T-cell (primary cell): ENCODE data around the gene C17orf113. TPM values are rescaled to one million over a fixed set of nuclear protein-coding genes. Genes with fewer than 3 reads are reported as not detected.
A peak's percentile ranks its signal among the peaks of the same experiment; 100 is the strongest.

Source experiments
- ATAC-seq, 4 experiments: fragments of 200-7000 bp in 3 of 4; fragments of 150-1000 bp in 1 of 4; cut with Tn5 transposase; replicated peaks in 1 of 4; 1 replicate in 3 of 4; 2 replicates in 1 of 4; pipeline ENCODE4 v1.10.0; 2021; ENCODE audit warnings: moderate library complexity in 3 of 4, mild to moderate bottlenecking in 2 of 4, moderate number of reproducible peaks in 1 of 4
- CTCF ChIA-PET, 2 donors: fragments of 300-600 bp; sonication (Branson Sonifier 250); formaldehyde crosslinking; loops; one replicate each; lab custom pipeline; 2022; ENCODE audit warnings: antibody characterized with exemption in 2 of 2; lab: Charles Lee
- POLR2A ChIA-PET, 2 donors: fragments of 300-600 bp; sonication (Branson Sonifier 250); formaldehyde crosslinking; loops; one replicate each; lab custom pipeline; 2022; ENCODE audit warnings: antibody characterized with exemption in 2 of 2; lab: Charles Lee
- DNase-seq, 35 experiments: peaks; one replicate each; pipeline versions ENCODE4 v3.0.0 to v3.0.0-alpha.2; 2013 to 2023
- H3K27ac ChIP-seq: one replicate; pipeline ENCODE4 v1.5.1; 2013; ENCODE audit warnings: low read length
- H3K27me3 ChIP-seq, 2 experiments: replicated peaks in 1 of 2; 1 replicate in 1 of 2; 2 replicates in 1 of 2; pipeline versions ENCODE4 v1.6.1 to v1.7.0; 2013; ENCODE audit warnings: low read length in 1 of 2, mixed read lengths in 1 of 2; ENCODE audit not compliant: control insufficient read depth in 2 of 2, insufficient read depth in 2 of 2; ENCODE audit errors: extremely low read depth in 1 of 2
- H3K36me3 ChIP-seq, 2 donors: 1 replicate in 1 of 2; 2 replicates in 1 of 2; pipeline versions ENCODE4 v1.6.1 to v1.7.0; 2013; ENCODE audit warnings: low read length in 1 of 2; ENCODE audit not compliant: control insufficient read depth in 2 of 2, insufficient read depth in 1 of 2; ENCODE audit errors: extremely low read depth in 1 of 2
- H3K4me1 ChIP-seq, 2 experiments: 1 replicate in 1 of 2; 2 replicates in 1 of 2; pipeline versions ENCODE4 v1.6.1 to v1.7.0; 2013; ENCODE audit warnings: low read length in 2 of 2, mixed read lengths in 1 of 2; ENCODE audit not compliant: insufficient read depth in 2 of 2, control insufficient read depth in 1 of 2; ENCODE audit errors: extremely low read depth in 1 of 2
- H3K4me3 ChIP-seq, 2 donors: 1 replicate in 1 of 2; 2 replicates in 1 of 2; pipeline versions ENCODE4 v1.5.1 to v1.7.0; 2013; ENCODE audit warnings: mild to moderate bottlenecking in 2 of 2, low read length in 1 of 2, moderate library complexity in 1 of 2; ENCODE audit not compliant: control insufficient read depth in 1 of 2; ENCODE audit errors: extremely low read depth in 1 of 2
- H3K9me3 ChIP-seq: 2 replicates; pipeline ENCODE4 v1.7.0; 2013
- H3K27ac Mint-ChIP-seq, 2 donors: one replicate each; pipeline ENCODE4 v1.8.0; 2020 to 2021; ENCODE audit warnings: mild to moderate bottlenecking in 2 of 2, mixed read lengths in 2 of 2
- H3K27me3 Mint-ChIP-seq, 2 donors: one replicate each; pipeline ENCODE4 v1.8.0; 2021 to 2022; ENCODE audit warnings: mixed read lengths in 2 of 2
- H3K36me3 Mint-ChIP-seq: one replicate; pipeline ENCODE4 v1.8.0; 2021; ENCODE audit warnings: mixed read lengths
- H3K4me1 Mint-ChIP-seq, 3 donors: one replicate each; pipeline ENCODE4 v1.8.0; 2020 to 2022; ENCODE audit warnings: mixed read lengths in 3 of 3, mild to moderate bottlenecking in 1 of 3
- H3K4me3 Mint-ChIP-seq, 3 donors: one replicate each; pipeline ENCODE4 v1.8.0; 2020 to 2022; ENCODE audit warnings: mild to moderate bottlenecking in 3 of 3, mixed read lengths in 3 of 3, moderate library complexity in 3 of 3
- H3K9me3 Mint-ChIP-seq, 3 donors: one replicate each; pipeline ENCODE4 v1.8.0; 2020 to 2022; ENCODE audit warnings: mixed read lengths in 3 of 3
- WGBS: methylation state at CpG from one replicate; pipeline ENCODE4 v1.1.5; 2013; ENCODE audit warnings: missing lambda C conversion rate; ENCODE audit not compliant: insufficient coverage; 5-methylcytosine and 5-hydroxymethylcytosine counted together
- total RNA-seq, 35 experiments: library from RNA in 6 of 35; stranded (reverse) in 6 of 35; fragments of 120-200 nt in 1 of 35; gene quantifications; one replicate each; pipeline versions ENCODE4 v1.2.1 to v1.2.4 and lab custom pipeline; 2013 to 2026

The C17orf113 gene
- total RNA-seq, 5 donors from 2014 or later (not counting 1 experiment from before 2014, with no cell fraction given) = 0.35 to 1.1 (median 0.89) TPM

GRCh38 chr17:42055496-42055895 lies 5.1 kb upstream of the C17orf113 start:
- ChIA-PET POLR2A (no interaction called here), CTCF (interaction anchor here in 1 of 2 donors (0.6 to 0.9 kb wide), 3 partner anchors 10 to 785 kb away, joined by 3 to 4 read pairs (median 3); no protein-coding TSS in a partner anchor)
- ATAC-seq (no peak), DNase-seq (no peak)
- Mint-ChIP-seq H3K27me3 (peaks cover 23 to 51% of the 10 kb centered on the region in 2 donors), H3K4me1 (peaks cover 5 to 13% (median 10%) of the 10 kb centered on the region in 3 donors), H3K36me3 (no peaks in the 10 kb centered on the region), H3K9me3 (no peaks in the 10 kb centered on the region), H3K27ac (no peak overlapping the region), H3K4me3 (no peak overlapping the region)
- Histone ChIP-seq H3K36me3 (no peaks in the 10 kb centered on the region), H3K4me1 (peaks cover 0 to 10% of the 10 kb centered on the region in 2 experiments), H3K27me3 (peaks cover 0 to 66% of the 10 kb centered on the region in 2 experiments), H3K27ac (no peak overlapping the region), H3K9me3 (no peaks in the 10 kb centered on the region), H3K4me3 (no peak overlapping the region)
- 82% methylated on average over 4 of the region's 6 CpGs for WGBS

- Histone ChIP-seq H3K4me3 (no peak overlapping the region), H3K27me3 (peaks cover 0 to 68% of the 10 kb centered on the region in 2 experiments), H3K36me3 (no peaks in the 10 kb centered on the region), H3K27ac (no peak overlapping the region), H3K9me3 (no peaks in the 10 kb centered on the region), H3K4me1 (peaks cover 0 to 12% of the 10 kb centered on the region in 2 experiments)
- H3K4me1 Mint-ChIP-seq = peaks cover 6 to 11% (median 9%) of the 10 kb centered on the region in 3 donors
- DNase-seq (no peak), ATAC-seq (no peak)
- no peaks in the 10 kb centered on the region for H3K36me3 Mint-ChIP-seq
- H3K27ac Mint-ChIP-seq = no peak overlapping the region
- peaks cover 23 to 46% of the 10 kb centered on the region in 2 donors for H3K27me3 Mint-ChIP-seq
- H3K9me3 Mint-ChIP-seq = no peaks in the 10 kb centered on the region
- CTCF ChIA-PET = no interaction called here
- POLR2A ChIA-PET = interaction anchor here in 1 of 2 donors (0.5 kb wide), 1 partner anchor 55 kb away, joined by 4 read pairs; no protein-coding TSS in a partner anchor
- WGBS = no CpG with 5 or more reads among the region's 3 CpGs
- no peak overlapping the region for H3K4me3 Mint-ChIP-seq
Observed at GRCh38 chr17:42055027-42055426, 4.6 kb upstream of the C17orf113 start.

GRCh38 chr17:42053731-42054500 lies 3.5 kb upstream of the C17orf113 start:
- ATAC-seq (no peak), DNase-seq (no peak)
- H3K27ac ChIP-seq = no peak overlapping the region
- POLR2A ChIA-PET = no interaction called here
- 0% methylated on average over 1 of the region's 12 CpGs for WGBS
- no peak overlapping the region for H3K4me3 ChIP-seq
- Mint-ChIP-seq H3K27me3 (peaks cover 23 to 49% of the 10 kb centered on the region in 2 donors), H3K36me3 (no peaks in the 10 kb centered on the region), H3K4me1 (peaks cover 6 to 15% (median 9%) of the 10 kb centered on the region in 3 donors), H3K9me3 (no peaks in the 10 kb centered on the region), H3K27ac (no peak overlapping the region), H3K4me3 (no peak overlapping the region)
- H3K4me1 ChIP-seq = peaks cover 0 to 15% of the 10 kb centered on the region in 2 experiments
- no peaks in the 10 kb centered on the region for H3K36me3 ChIP-seq
- H3K27me3 ChIP-seq = peaks cover 0 to 68% of the 10 kb centered on the region in 2 experiments
- H3K9me3 ChIP-seq = no peaks in the 10 kb centered on the region
- CTCF ChIA-PET = interaction anchor here in 1 of 2 donors (0.6 kb wide), 1 partner anchor 43 kb away, joined by 7 read pairs; no protein-coding TSS in a partner anchor

- no peaks in the 10 kb centered on the region for H3K36me3 Mint-ChIP-seq
- H3K4me1 Mint-ChIP-seq = peaks cover 6 to 15% (median 9%) of the 10 kb centered on the region in 3 donors
- H3K9me3 Mint-ChIP-seq = no peaks in the 10 kb centered on the region
- Histone ChIP-seq H3K36me3 (no peaks in the 10 kb centered on the region), H3K27me3 (peaks cover 0 to 58% of the 10 kb centered on the region in 2 experiments), H3K4me3 (no peak overlapping the region), H3K27ac (no peak overlapping the region), H3K4me1 (peaks cover 0 to 15% of the 10 kb centered on the region in 2 experiments), H3K9me3 (no peaks in the 10 kb centered on the region)
- ATAC-seq = no peak
- CTCF ChIA-PET = no interaction called here
- no peak for DNase-seq
- H3K27me3 Mint-ChIP-seq = peaks cover 23 to 50% of the 10 kb centered on the region in 2 donors
- H3K4me3 Mint-ChIP-seq = no peak overlapping the region
- 88% methylated on average over 3 of the region's 6 CpGs for WGBS
- no peak overlapping the region for H3K27ac Mint-ChIP-seq
- POLR2A ChIA-PET = no interaction called here
Observed at GRCh38 chr17:42052346-42052877, 2.0 kb upstream of the C17orf113 start.

GRCh38 chr17:42051645-42052044 lies 1.2 kb upstream of the C17orf113 start:
- Histone ChIP-seq H3K27me3 (peaks cover 0 to 58% of the 10 kb centered on the region in 2 experiments), H3K4me3 (no peak overlapping the region), H3K36me3 (no peaks in the 10 kb centered on the region), H3K9me3 (no peaks in the 10 kb centered on the region), H3K4me1 (peaks cover 0 to 15% of the 10 kb centered on the region in 2 experiments), H3K27ac (no peak overlapping the region)
- WGBS = 93% methylated on average over 7 of the region's 7 CpGs
- Mint-ChIP-seq H3K36me3 (no peaks in the 10 kb centered on the region), H3K27ac (no peak overlapping the region), H3K4me3 (peak overlapping the region; percentile 25 to 71 (median 51)), H3K9me3 (no peaks in the 10 kb centered on the region), H3K27me3 (peaks cover 23 to 50% of the 10 kb centered on the region in 2 donors), H3K4me1 (peaks cover 6 to 15% (median 9%) of the 10 kb centered on the region in 3 donors)
- ChIA-PET CTCF (no interaction called here), POLR2A (interaction anchor here in 1 of 2 donors (0.6 kb wide), 1 partner anchor 31 kb away, joined by 3 read pairs; the partner anchor contains the start of gene NKIRAS2)
- DNase-seq (no peak), ATAC-seq (no peak)

- peak overlapping the region; percentile 12 to 27 for H3K4me3 ChIP-seq
- H3K4me1 ChIP-seq = peaks cover 0 to 15% of the 10 kb centered on the region in 2 experiments
- H3K36me3 Mint-ChIP-seq = no peaks in the 10 kb centered on the region
Observed at GRCh38 chr17:42051013-42051400, 606 bp upstream of the C17orf113 start.

More at GRCh38 chr17:42051013-42051400, 606 bp upstream of the C17orf113 start:
- peaks cover 6 to 15% (median 9%) of the 10 kb centered on the region in 3 donors for H3K4me1 Mint-ChIP-seq
- ChIA-PET CTCF (interaction anchor here in 1 of 2 donors (0.7 kb wide), 1 partner anchor 30 kb away, joined by 4 read pairs; no protein-coding TSS in a partner anchor), POLR2A (interaction anchor here in 1 of 2 donors (0.6 kb wide), 1 partner anchor 31 kb away, joined by 3 read pairs; the partner anchor contains the start of gene NKIRAS2)
- 95% methylated on average over 6 of the region's 8 CpGs for WGBS
- peak overlapping the region; percentile 71 to 76 (median 72) for H3K4me3 Mint-ChIP-seq
- Histone ChIP-seq H3K36me3 (no peaks in the 10 kb centered on the region), H3K27ac (no peak overlapping the region), H3K27me3 (peaks cover 0 to 55% of the 10 kb centered on the region in 2 experiments), H3K9me3 (no peaks in the 10 kb centered on the region)
- H3K27me3 Mint-ChIP-seq = peaks cover 23 to 46% of the 10 kb centered on the region in 2 donors
- no peak for DNase-seq
- H3K27ac Mint-ChIP-seq = no peak overlapping the region
- no peak for ATAC-seq
- H3K9me3 Mint-ChIP-seq = no peaks in the 10 kb centered on the region
